ENCODE results near the gene WASHC4. TPM values are rescaled to one million over a fixed set of nuclear protein-coding genes. Genes with fewer than 3 reads are reported as not detected.

The WASHC4 gene
- total and polyA plus RNA-seq, 10 of the 15 experiments (the other 5 are each of a cell fraction or from before 2014, with no cell fraction given) = 16.0 to 50.6 (median 34.0) TPM

GRCh38 chr12:105204916-105205315 is 97.4 kb downstream of the WASHC4 start:
- CTCF ChIA-PET = interaction anchor here (1.4 kb wide), 1 partner anchor 1265 kb away, joined by 3 read pairs; no protein-coding TSS in a partner anchor
- 83% methylated on average over 6 of the region's 6 CpGs for WGBS (ENCODE audit: insufficient coverage, insufficient replicate concordance, low lambda C conversion rate, missing lambda C conversion rate)
- no peak overlapping the region for H3K9ac ChIP-seq (ENCODE audit: control insufficient read depth, insufficient read depth, low read length)
- intact Hi-C loops (cut with micrococcal nuclease; ENCODE audit: unreplicated experiment) = no loop called here
- RAD21 ChIA-PET (ENCODE audit: unreplicated experiment) = no interaction called here
- no peaks in the 10 kb centered on the region; the same call in 1 of the 2 replicates for H3K4me1 ChIP-seq (ENCODE audit: control insufficient read depth, insufficient read depth, low read length)
- no peaks in the 10 kb centered on the region for H3K9me3 ChIP-seq (replicated peaks; ENCODE audit: control insufficient read depth, insufficient read depth, low read length)
- SMC1A ChIA-PET (ENCODE audit: uncharacterized antibody, unreplicated experiment) = interaction anchor here (0.5 to 1.4 kb wide), 2 partner anchors 13 to 74 kb away, joined by 3 to 4 read pairs; no protein-coding TSS in a partner anchor
- no peaks in the 10 kb centered on the region for H3K27me3 ChIP-seq (replicated peaks in 1 of 2; ENCODE audit: control insufficient read depth in 2 of 2, insufficient read depth in 2 of 2, low read length in 1 of 2)
- no TSS peak for BruUV-seq (replicated peaks)
- H3K79me2 ChIP-seq (ENCODE audit: control insufficient read depth, insufficient read depth, low read length) = no peaks in the 10 kb centered on the region
- H4K20me1 ChIP-seq (ENCODE audit: control insufficient read depth, insufficient read depth) = peaks cover 2% of the 10 kb centered on the region; the same call in 1 of the 2 replicates
- peaks cover 0 to 8% of the 10 kb centered on the region in 2 experiments; a peak in 2 of 4 replicates for H3K36me3 ChIP-seq (ENCODE audit: control insufficient read depth in 2 of 2, insufficient read depth in 2 of 2, low read length in 1 of 2)
- POLR2A ChIA-PET = interaction anchor here (0.9 kb wide), 1 partner anchor 49 kb away, joined by 3 read pairs; no protein-coding TSS in a partner anchor
- no peak overlapping the region for H2AFZ ChIP-seq (ENCODE audit: control insufficient read depth, low read depth, low read length)
- no peak for DNase-seq (ENCODE audit: low read depth, low spot score)
- H3K27ac ChIP-seq (ENCODE audit: control insufficient read depth, insufficient read depth) = no peak overlapping the region
- H3K4me2 ChIP-seq (ENCODE audit: control insufficient read depth, insufficient read depth) = no peak overlapping the region
- in situ Hi-C loops (cut with MboI) = no loop called here
- H3K4me3 ChIP-seq = no peak overlapping the region
- no peak for FAIRE-seq
- ATAC-seq = no peak
- no peak for TF ChIP-seq BCL11A (IDR thresholded peaks at IDR 0.05; ENCODE audit: low read depth, low read length)
- TF ChIP-seq BCLAF1 (IDR thresholded peaks at IDR 0.05) = no peak
- TF ChIP-seq RBBP5 (conservative IDR thresholded peaks at IDR 0.05) = no peak
- TF ChIP-seq HDAC6 (IDR thresholded peaks at IDR 0.05; ENCODE audit: unreplicated experiment) = no peak
- TF ChIP-seq CBX5 (IDR thresholded peaks at IDR 0.05; ENCODE audit: low read depth) = no peak
- no peak for TF ChIP-seq ZBTB40 (IDR thresholded peaks at IDR 0.05; ENCODE audit: borderline replicate concordance)
- TF ChIP-seq POLR2A (IDR thresholded peaks at IDR 0.05; ENCODE audit: low read depth, low read length) = no peak
- TF ChIP-seq STAT3 (IDR thresholded peaks at IDR 0.05; ENCODE audit: low read depth, low read length) = no peak
- TF ChIP-seq CBFB (IDR thresholded peaks at IDR 0.05; ENCODE audit: low read depth) = no peak
- TF ChIP-seq PAX5 (IDR thresholded peaks at IDR 0.05; ENCODE audit: borderline replicate concordance, low read depth, low read length) = no peak
- no peak for TF ChIP-seq SRF (IDR thresholded peaks at IDR 0.05; ENCODE audit: low read depth in 2 of 2, low read length in 2 of 2)
- no peak for TF ChIP-seq TAF1 (IDR thresholded peaks at IDR 0.05; ENCODE audit: borderline replicate concordance, low read depth, low read length)
- TF ChIP-seq IKZF1 (conservative IDR thresholded peaks at IDR 0.05) = no peak
- TF ChIP-seq MYB (IDR thresholded peaks at IDR 0.05; ENCODE audit: borderline replicate concordance, low read depth, low read length) = no peak
- no peak for TF ChIP-seq EP300 (IDR thresholded peaks at IDR 0.05; ENCODE audit: borderline replicate concordance in 1 of 2, control insufficient read depth in 1 of 2, low read depth in 2 of 2, low read length in 2 of 2)
- TF ChIP-seq E4F1 (IDR thresholded peaks at IDR 0.05; ENCODE audit: borderline replicate concordance, partially characterized antibody) = no peak
